Stimulated activated CD4-positive, alpha-beta T cell treated with anti-CD3 and anti-CD28 coated beads, TNF-alpha, amount 100 ng/mL, for 48 hours (primary cell): ENCODE data around the gene TNNT1.
"Not testable (repeated sequence)": the region's sequence is repeated elsewhere in the genome, so short reads cannot be mapped to it uniquely, and the experiment has no call there.

Source experiments
- DNase-seq, 3 donors: peaks; one replicate each; pipeline ENCODE4 v3.0.0-alpha.2; 2020; ENCODE audit warnings: low read depth in 3 of 3

TNNT1 gene

GRCh38 chr19:55149078-55150003, at the start of gene TNNT1:
Gene TNNT1 (minus strand): TSS chr19:55149206. CDS start chr19:55147157, 2,049 bp downstream.
- DNase-seq: no peak

GRCh38 chr19:55198651-55199050, 49.6 kb upstream of the TNNT1 start:
- DNase-seq: no peak

- DNase-seq: no peak
Observed at GRCh38 chr19:55197528-55197927, 48.5 kb upstream of the TNNT1 start.

GRCh38 chr19:55196803-55197202, 47.8 kb upstream of the TNNT1 start:
- no peak for DNase-seq

- DNase-seq: no peak
Observed at GRCh38 chr19:55193481-55193880, 44.5 kb upstream of the TNNT1 start.

- no peak for DNase-seq
Observed at GRCh38 chr19:55189403-55189835, 40.4 kb upstream of the TNNT1 start.

- no peak for DNase-seq
Observed at GRCh38 chr19:55188625-55189024, 39.6 kb upstream of the TNNT1 start.

- no peak for DNase-seq
Observed at GRCh38 chr19:55186080-55186479, 37.1 kb upstream of the TNNT1 start.

- no peak for DNase-seq
Observed at GRCh38 chr19:55181740-55182139, 32.7 kb upstream of the TNNT1 start.

GRCh38 chr19:55179606-55180484, 30.8 kb upstream of the TNNT1 start, which contains the start of gene SYT5:
Gene SYT5 (minus strand): TSS chr19:55180289. CDS start chr19:55179041, 1,248 bp downstream.
- DNase-seq: peak; percentile 29 to 51 (median 38)

- DNase-seq: peak; percentile 79 to 84 (median 80)
Observed at GRCh38 chr19:55178781-55179599, 30.0 kb upstream of the TNNT1 start.

- DNase-seq: no peak
Observed at GRCh38 chr19:55176076-55176475, 27.1 kb upstream of the TNNT1 start.

- no peak for DNase-seq
Observed at GRCh38 chr19:55175117-55175867, 26.3 kb upstream of the TNNT1 start.

GRCh38 chr19:55174425-55175116, 25.6 kb upstream of the TNNT1 start:
- DNase-seq: no peak

- DNase-seq: peak in 2 of 3 donors; percentile 27 to 69
Observed at GRCh38 chr19:55173714-55174409, 24.9 kb upstream of the TNNT1 start.

GRCh38 chr19:55173186-55173713, 24.2 kb upstream of the TNNT1 start:
- no peak for DNase-seq

- DNase-seq: no peak
Observed at GRCh38 chr19:55172741-55173140, 23.7 kb upstream of the TNNT1 start.

- not testable (repeated sequence) for DNase-seq
Observed at GRCh38 chr19:55172318-55172717, 23.3 kb upstream of the TNNT1 start.

- DNase-seq: no peak
Observed at GRCh38 chr19:55171440-55171839, 22.4 kb upstream of the TNNT1 start.
